ENCODE results near the gene NUDT13. TPM values are rescaled to one million over a fixed set of nuclear protein-coding genes. Genes with fewer than 3 reads are reported as not detected.
"Not testable (repeated sequence)": the region's sequence is repeated elsewhere in the genome, so short reads cannot be mapped to it uniquely, and the experiment has no call there.

NUDT13 gene
- total and polyA plus RNA-seq, 2 donors (not counting 1 experiment from before 2014, with no cell fraction given), result 2.5 to 4.5 TPM

GRCh38 chr10:73112032-73112431, 1.8 kb downstream of the NUDT13 start:
- H3K9me3 ChIP-seq (ENCODE audit: control extremely low read depth in 1 of 3, control insufficient read depth in 2 of 3, insufficient read depth in 1 of 3, low read length in 2 of 3); H3K4me2 ChIP-seq (replicated peaks; ENCODE audit: low read depth, low read length, poor library complexity, severe bottlenecking); H2AFZ ChIP-seq (ENCODE audit: insufficient read depth, low read depth, low read length, poor library complexity, severe bottlenecking); H3K27ac Mint-ChIP-seq; H3K27me3 Mint-ChIP-seq; H3K27ac ChIP-seq (ENCODE audit: low read length in 2 of 2); H3K27me3 ChIP-seq (replicated peaks in 1 of 4; ENCODE audit: control extremely low read depth in 1 of 4, control insufficient read depth in 3 of 4, insufficient read depth in 4 of 4, low read length in 3 of 4); POLR2A ChIA-PET; H3K4me3 Mint-ChIP-seq; H3K79me2 ChIP-seq (ENCODE audit: control insufficient read depth, insufficient read depth, low read length); ATAC-seq (ENCODE audit: low read depth); H3K4me1 ChIP-seq (ENCODE audit: control insufficient read depth in 2 of 2, insufficient read depth in 2 of 2, low read length in 2 of 2); H3K9ac ChIP-seq (ENCODE audit: low read length); H3K4me3 ChIP-seq (ENCODE audit: control extremely low read depth in 1 of 5, extremely low read depth in 1 of 5, insufficient read depth in 1 of 5, low read depth in 2 of 5, low read length in 4 of 5); H3K36me3 ChIP-seq (replicated peaks in 1 of 2; ENCODE audit: control extremely low read depth in 1 of 2, control insufficient read depth in 1 of 2, extremely low read depth in 1 of 2, insufficient read depth in 2 of 2, low read length in 1 of 2); H4K20me1 ChIP-seq (ENCODE audit: control insufficient read depth, insufficient read depth, low read length, poor library complexity, severe bottlenecking); H3K9me3 Mint-ChIP-seq (ENCODE audit: insufficient read depth); DNase-seq: not testable (repeated sequence)
- intact Hi-C loops (cut with micrococcal nuclease), result loop anchor here (5.0 kb wide), 1 partner anchor 140 kb away; the partner anchor contains the start of gene MRPS16
- CTCF ChIA-PET, result interaction anchor here (0.5 to 4.3 kb wide), 2 partner anchors 16 to 111 kb away, joined by 3 to 35 read pairs; partner anchors contain the start of gene P4HA1
- H3K4me1 Mint-ChIP-seq, result peaks cover 11% of the 10 kb centered on the region
- no CpG with 5 or more reads among the region's 13 CpGs for WGBS (ENCODE audit: insufficient coverage)

GRCh38 chr10:73113551-73113950, 3.3 kb downstream of the NUDT13 start:
- no CpG with 5 or more reads among the region's 1 CpG for WGBS (ENCODE audit: insufficient coverage)
- H3K9ac ChIP-seq (ENCODE audit: low read length), result no peak overlapping the region
- H2AFZ ChIP-seq (ENCODE audit: insufficient read depth, low read depth, low read length, poor library complexity, severe bottlenecking), result no peak overlapping the region
- Mint-ChIP-seq H3K9me3 (ENCODE audit: insufficient read depth) (no peaks in the 10 kb centered on the region), H3K4me3 (no peak overlapping the region), H3K27me3 (no peaks in the 10 kb centered on the region), H3K27ac (no peak overlapping the region), H3K4me1 (peaks cover 16% of the 10 kb centered on the region)
- no peaks in the 10 kb centered on the region for H3K9me3 ChIP-seq (ENCODE audit: control extremely low read depth in 1 of 3, control insufficient read depth in 2 of 3, insufficient read depth in 1 of 3, low read length in 2 of 3)
- no peaks in the 10 kb centered on the region for H3K79me2 ChIP-seq (ENCODE audit: control insufficient read depth, insufficient read depth, low read length)
- TF ChIP-seq CTCF (IDR thresholded peaks at IDR 0.05), result no peak
- no peak for TF ChIP-seq EZH2 (IDR thresholded peaks at IDR 0.05; ENCODE audit: borderline replicate concordance, insufficient read depth, low read depth, low read length, poor library complexity, severe bottlenecking)
- no peak overlapping the region for H3K4me3 ChIP-seq (ENCODE audit: control extremely low read depth in 1 of 5, extremely low read depth in 1 of 5, insufficient read depth in 1 of 5, low read depth in 2 of 5, low read length in 4 of 5)
- intact Hi-C loops (cut with micrococcal nuclease), result loop anchor here (5.0 kb wide), 1 partner anchor 139 kb away; the partner anchor contains the start of gene MRPS16
- ChIA-PET POLR2A (no interaction called here), CTCF (interaction anchor here (0.8 to 1.6 kb wide), 3 partner anchors 16 to 49 kb away, joined by 3 to 5 read pairs (median 3); partner anchors contain the start of gene P4HA1)
- no peak overlapping the region for H3K27ac ChIP-seq (ENCODE audit: low read length in 2 of 2)
- no peak for DNase-seq
- peaks cover 1 to 3% of the 10 kb centered on the region in 2 experiments for H3K36me3 ChIP-seq (replicated peaks in 1 of 2; ENCODE audit: control extremely low read depth in 1 of 2, control insufficient read depth in 1 of 2, extremely low read depth in 1 of 2, insufficient read depth in 2 of 2, low read length in 1 of 2)
- peaks cover 0 to 9% of the 10 kb centered on the region in 2 donors for H3K4me1 ChIP-seq (ENCODE audit: control insufficient read depth in 2 of 2, insufficient read depth in 2 of 2, low read length in 2 of 2)
- H3K27me3 ChIP-seq (replicated peaks in 1 of 4; ENCODE audit: control extremely low read depth in 1 of 4, control insufficient read depth in 3 of 4, insufficient read depth in 4 of 4, low read length in 3 of 4), result no peaks in the 10 kb centered on the region
- H4K20me1 ChIP-seq (ENCODE audit: control insufficient read depth, insufficient read depth, low read length, poor library complexity, severe bottlenecking), result no peaks in the 10 kb centered on the region
- H3K4me2 ChIP-seq (replicated peaks; ENCODE audit: low read depth, low read length, poor library complexity, severe bottlenecking), result no peak overlapping the region
- no peak for ATAC-seq (ENCODE audit: low read depth)

Data from B cell (primary cell).